Gastrocnemius medialis (tissue), 4 donors: ENCODE data around the gene RIPOR3.

Source experiments
- POLR2A ChIP-seq, 2 donors: fragments of 450-650 bp; IDR thresholded peaks; one replicate each; pipeline ENCODE4 v1.6.1; 2017; ENCODE audit warnings: antibody characterized with exemption in 2 of 2, mild to moderate bottlenecking in 2 of 2, moderate library complexity in 2 of 2
- TF ChIP-seq, protein P1 (sequence below), 5 experiments: fragments of 450-650 bp in 3 of 5; fragments of 200-600 bp in 2 of 5; sonication (generic) in 2 of 5; IDR thresholded peaks in 4 of 5; conservative IDR thresholded peaks in 1 of 5; 1 replicate in 4 of 5; 2 replicates in 1 of 5; pipeline ENCODE4 v1.5.1; 2016 to 2019; ENCODE audit warnings: antibody characterized with exemption in 5 of 5, mild to moderate bottlenecking in 3 of 5, moderate library complexity in 3 of 5

- TF ChIP-seq, protein P1, sequence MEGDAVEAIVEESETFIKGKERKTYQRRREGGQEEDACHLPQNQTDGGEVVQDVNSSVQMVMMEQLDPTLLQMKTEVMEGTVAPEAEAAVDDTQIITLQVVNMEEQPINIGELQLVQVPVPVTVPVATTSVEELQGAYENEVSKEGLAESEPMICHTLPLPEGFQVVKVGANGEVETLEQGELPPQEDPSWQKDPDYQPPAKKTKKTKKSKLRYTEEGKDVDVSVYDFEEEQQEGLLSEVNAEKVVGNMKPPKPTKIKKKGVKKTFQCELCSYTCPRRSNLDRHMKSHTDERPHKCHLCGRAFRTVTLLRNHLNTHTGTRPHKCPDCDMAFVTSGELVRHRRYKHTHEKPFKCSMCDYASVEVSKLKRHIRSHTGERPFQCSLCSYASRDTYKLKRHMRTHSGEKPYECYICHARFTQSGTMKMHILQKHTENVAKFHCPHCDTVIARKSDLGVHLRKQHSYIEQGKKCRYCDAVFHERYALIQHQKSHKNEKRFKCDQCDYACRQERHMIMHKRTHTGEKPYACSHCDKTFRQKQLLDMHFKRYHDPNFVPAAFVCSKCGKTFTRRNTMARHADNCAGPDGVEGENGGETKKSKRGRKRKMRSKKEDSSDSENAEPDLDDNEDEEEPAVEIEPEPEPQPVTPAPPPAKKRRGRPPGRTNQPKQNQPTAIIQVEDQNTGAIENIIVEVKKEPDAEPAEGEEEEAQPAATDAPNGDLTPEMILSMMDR (IDR thresholded peaks at IDR 0.05 in 4 of 5, conservative IDR thresholded peaks at IDR 0.05 in 1 of 5): no peak
- no peak for TF ChIP-seq POLR2A (IDR thresholded peaks at IDR 0.05)
Observed at GRCh38 chr20:50596694-50597021, 94.7 kb downstream of the RIPOR3 start.
